IPS DF 4.7 (cell line): ENCODE data around the gene SPOCK3.
"Not testable (repeated sequence)": the region's sequence is repeated elsewhere in the genome, so short reads cannot be mapped to it uniquely, and the experiment has no call there.

ENCODE experiments used
- DNase-seq: peaks from one replicate; pipeline ENCODE4 v3.0.0-alpha.2; 2013; ENCODE audit warnings: low spot score; ENCODE audit errors: extremely low read depth

The SPOCK3 gene

GRCh38 chr4:167234316-167234881 is at the start of gene SPOCK3:
Gene SPOCK3, minus strand, starts transcription at chr4:167234494.
- no peak for DNase-seq

DNA sequence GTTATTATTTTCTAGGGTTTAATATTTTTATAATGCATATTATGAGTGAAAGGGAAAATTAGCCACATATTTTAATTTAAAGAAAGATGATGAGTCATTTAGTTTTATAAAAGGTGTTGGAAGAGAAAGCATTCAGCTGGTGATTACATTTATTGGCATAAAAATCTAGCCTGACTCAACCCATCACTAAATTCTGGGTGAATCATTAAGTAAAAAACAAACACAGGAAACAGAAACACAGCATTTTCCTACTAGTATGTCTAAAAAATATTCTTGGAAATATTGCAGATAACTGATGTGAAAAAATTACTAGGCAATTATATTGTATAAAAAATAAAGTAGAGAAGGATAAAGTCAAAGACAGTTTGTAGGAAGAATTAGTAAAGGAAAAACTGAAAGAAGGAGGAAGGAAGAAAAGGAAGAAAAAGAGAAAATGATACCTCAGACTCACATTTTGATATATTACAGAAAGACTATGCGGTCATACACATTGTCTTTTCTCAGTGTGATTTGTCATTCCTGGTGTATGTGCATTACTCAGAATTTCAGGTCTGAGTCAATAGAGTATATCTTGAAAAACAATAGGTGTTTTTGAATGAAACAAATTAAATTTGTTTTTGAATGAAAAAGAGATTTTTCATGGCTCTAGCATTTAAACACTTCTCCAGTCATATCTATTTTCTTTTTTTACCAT is 48.0 kb upstream of the SPOCK3 start:
- no peak for DNase-seq

GRCh38 chr4:167281545-167281944 is 47.3 kb upstream of the SPOCK3 start:
- DNase-seq: not testable (repeated sequence)

GRCh38 chr4:167274351-167274750 is 40.1 kb upstream of the SPOCK3 start:
- DNase-seq: no peak

- no peak for DNase-seq
Measured at GRCh38 chr4:167265231-167265630, 30.9 kb upstream of the SPOCK3 start.

DNA sequence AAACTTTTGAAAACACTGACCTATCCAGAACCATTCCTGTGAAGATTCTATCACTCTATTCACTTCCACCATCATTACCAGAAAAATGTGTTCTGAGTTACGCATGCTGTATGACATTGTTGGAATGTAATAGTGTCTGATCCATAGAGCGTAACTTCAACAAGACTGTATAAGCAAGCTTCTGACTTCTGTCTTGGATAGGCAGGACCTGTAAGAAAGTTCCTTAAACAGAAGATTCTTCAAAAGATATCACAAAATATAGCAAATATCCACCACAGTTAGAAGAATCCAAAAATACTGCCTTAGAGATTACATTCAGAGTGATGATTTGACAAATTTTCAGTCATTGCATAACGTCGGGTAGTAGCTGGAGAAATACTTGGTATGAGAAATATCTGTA is 14.0 kb upstream of the SPOCK3 start:
- DNase-seq: no peak

DNA sequence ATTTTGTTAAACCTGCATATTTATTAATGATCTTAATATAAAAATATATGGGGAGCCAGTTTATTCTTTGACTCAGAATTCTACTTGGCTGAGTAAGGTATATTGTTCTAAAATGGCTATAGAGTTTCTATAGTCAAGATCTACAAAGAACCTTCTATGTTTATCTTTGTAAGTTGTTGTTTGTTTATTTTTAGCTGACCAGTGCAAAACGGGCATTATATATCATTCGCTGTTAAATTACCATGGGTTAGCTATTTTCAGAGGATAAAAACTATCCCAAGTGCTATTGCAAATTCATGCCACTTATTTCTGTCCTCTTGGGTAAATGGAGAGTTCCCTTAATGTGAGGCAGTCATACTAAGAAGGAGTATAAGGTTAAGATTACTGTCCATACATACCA is 5.3 kb upstream of the SPOCK3 start:
- no peak for DNase-seq

- no peak for DNase-seq
Measured at GRCh38 chr4:167238226-167238625, 3.9 kb upstream of the SPOCK3 start.

GRCh38 chr4:167233685-167234315 is 494 bp downstream of the SPOCK3 start:
- no peak for DNase-seq

DNA sequence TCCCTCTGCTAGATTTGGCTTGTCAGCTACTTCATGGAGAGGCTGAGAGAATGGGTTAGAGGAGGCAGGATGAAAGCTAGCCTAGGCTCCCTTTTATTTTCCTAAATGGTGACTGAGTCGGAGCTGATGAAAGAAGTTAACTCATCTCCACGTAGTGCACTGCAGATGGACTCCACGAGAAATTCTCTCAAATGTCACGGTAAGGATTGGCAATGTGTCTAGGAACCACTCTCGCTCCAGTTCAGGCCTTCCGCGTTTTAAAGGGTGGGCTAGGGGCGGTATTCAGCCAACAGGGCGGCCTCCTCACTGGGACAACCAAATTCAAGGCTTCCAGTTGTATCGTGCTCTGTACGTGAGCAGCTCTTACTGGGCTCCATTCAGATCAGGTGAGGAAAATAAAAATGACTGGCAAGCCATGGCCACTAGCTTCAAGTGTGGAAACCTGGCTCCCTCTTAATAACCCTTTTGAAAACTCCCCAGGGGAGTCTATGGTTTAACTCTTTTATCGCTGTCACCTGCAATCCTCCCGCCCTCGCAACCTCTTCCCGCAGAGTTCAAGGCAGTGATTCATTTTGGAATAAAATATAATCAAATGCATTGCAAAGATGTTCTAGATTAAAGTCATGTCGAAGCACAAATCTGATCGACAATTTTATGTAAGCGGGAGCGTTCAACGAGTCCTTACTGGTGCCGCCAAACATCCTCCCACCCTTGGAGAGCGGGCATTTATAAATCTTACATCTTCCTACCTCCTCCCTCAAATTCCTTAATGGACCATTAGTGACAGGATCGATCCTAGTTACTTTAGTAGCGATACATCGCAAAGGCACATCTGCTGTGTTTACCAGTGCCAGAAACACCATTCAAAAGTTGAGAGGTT is 1.2 kb downstream of the SPOCK3 start:
- DNase-seq: no peak

DNA sequence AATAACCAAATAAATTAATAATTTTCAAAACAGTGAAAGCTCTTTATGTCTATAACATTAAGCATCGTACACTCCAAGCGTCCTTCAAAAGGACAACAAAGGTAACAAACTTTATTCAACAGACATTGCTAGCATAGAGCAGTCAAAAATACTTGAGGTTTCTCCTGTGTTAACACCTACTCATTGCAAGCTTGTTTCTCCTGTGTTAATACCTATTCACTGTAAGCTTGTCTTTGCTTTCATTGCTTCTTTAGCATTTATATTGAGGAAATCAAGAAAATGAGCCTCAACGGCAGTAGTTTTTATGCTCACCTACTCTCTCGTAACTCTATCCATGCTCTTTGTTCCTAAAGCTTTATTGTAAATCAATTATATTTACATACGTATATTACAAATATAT is 3.5 kb downstream of the SPOCK3 start:
- DNase-seq: no peak

GRCh38 chr4:167222099-167222498 is 12.2 kb downstream of the SPOCK3 start:
- no peak for DNase-seq

GRCh38 chr4:167221084-167221483 is 13.2 kb downstream of the SPOCK3 start:
- DNase-seq: no peak

GRCh38 chr4:167218022-167218608 is 16.2 kb downstream of the SPOCK3 start:
- DNase-seq: no peak

- DNase-seq: no peak
Measured at GRCh38 chr4:167216783-167217182, 17.5 kb downstream of the SPOCK3 start.

GRCh38 chr4:167210166-167210565 is 24.1 kb downstream of the SPOCK3 start:
- no peak for DNase-seq

- no peak for DNase-seq
Measured at GRCh38 chr4:167196344-167197012, 37.8 kb downstream of the SPOCK3 start.

DNA sequence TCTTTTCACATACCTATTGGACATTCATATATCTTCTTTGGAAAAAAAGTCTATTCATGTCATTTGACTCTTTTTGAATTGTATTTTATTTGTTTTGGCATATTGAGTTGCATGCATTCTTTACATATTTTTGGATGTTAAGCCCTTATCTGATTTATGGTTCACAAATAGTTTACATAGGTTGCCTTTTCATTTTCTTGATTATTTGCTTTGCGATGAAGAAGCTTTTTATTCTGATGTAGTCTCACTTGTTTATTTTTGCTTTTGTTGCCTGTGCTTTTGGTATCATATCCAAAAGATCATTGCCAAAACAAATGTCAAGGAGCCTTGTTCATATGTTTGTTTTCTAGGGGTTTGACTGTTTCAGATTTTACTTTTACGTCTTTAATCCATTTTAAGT is 43.9 kb downstream of the SPOCK3 start:
- DNase-seq: no peak

- DNase-seq: no peak
Measured at GRCh38 chr4:167185465-167185864, 48.8 kb downstream of the SPOCK3 start.

DNA sequence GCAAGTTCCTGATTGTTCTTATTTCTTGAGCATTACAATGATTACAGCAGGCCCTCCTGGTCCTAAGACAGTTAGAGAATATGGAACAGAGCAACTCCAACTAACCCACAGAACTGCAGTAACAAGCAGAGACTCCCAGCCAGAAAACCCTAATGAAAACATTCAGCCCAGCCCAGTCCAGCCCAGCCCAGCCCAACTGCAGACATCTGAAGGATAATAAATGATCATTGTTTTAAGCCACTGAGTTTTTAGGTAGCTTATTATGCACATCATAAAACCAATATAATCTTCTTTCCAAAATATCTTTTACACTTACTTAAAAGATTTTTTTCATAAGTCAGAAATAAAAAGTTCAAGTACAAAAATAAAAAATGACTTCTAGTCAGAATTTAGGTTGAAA is 51.3 kb downstream of the SPOCK3 start:
- no peak for DNase-seq

GRCh38 chr4:167177925-167178324 is 56.4 kb downstream of the SPOCK3 start:
- DNase-seq: no peak
